Transverse colon (tissue), 4 donors: Measurements from ENCODE around the gene ATP8A1. TPM values are rescaled to one million over a fixed set of nuclear protein-coding genes. Genes with fewer than 3 reads are reported as not detected.

Experiments
- DNase-seq: peaks from one replicate; pipeline ENCODE4 v3.0.0-alpha.2; 2019
- H3K27ac ChIP-seq, 4 donors: fragments of 200-600 bp; sonication (generic); 2 replicates each; pipeline ENCODE4 v1.5.1; 2016 to 2018; ENCODE audit warnings: inconsistent platforms in 4 of 4
- H3K27me3 ChIP-seq: fragments of 200-600 bp; sonication (generic); 2 replicates; pipeline ENCODE4 v1.5.1; 2017; ENCODE audit warnings: inconsistent platforms
- H3K36me3 ChIP-seq, 4 donors: fragments of 200-600 bp; sonication (generic); 2 replicates each; pipeline ENCODE4 v1.5.1; 2017 to 2019; ENCODE audit warnings: inconsistent platforms in 4 of 4
- H3K4me1 ChIP-seq, 4 donors: fragments of 200-600 bp; sonication (generic); 2 replicates each; pipeline ENCODE4 v1.5.1; 2017 to 2020; ENCODE audit warnings: inconsistent platforms in 4 of 4
- H3K4me3 ChIP-seq, 4 donors: fragments of 200-600 bp; sonication (generic); 1 replicate in 1 of 4; 2 replicates in 3 of 4; pipeline versions ENCODE4 v1.5.1 to v1.6.1; 2017 to 2019; ENCODE audit warnings: inconsistent platforms in 4 of 4
- H3K9me3 ChIP-seq, 2 donors: fragments of 200-600 bp; sonication (generic); 2 replicates each; pipeline ENCODE4 v1.5.1; 2017 to 2019; ENCODE audit warnings: inconsistent platforms in 2 of 2
- CTCF ChIP-seq, 5 experiments: fragments of 200-600 bp in 3 of 5; fragments of 450-650 bp in 2 of 5; sonication (generic) in 3 of 5; IDR thresholded peaks; 1 replicate in 2 of 5; 2 replicates in 3 of 5; pipeline ENCODE4 v1.5.1; 2016 to 2017; ENCODE audit warnings: antibody characterized with exemption in 5 of 5, inconsistent platforms in 3 of 5, mild to moderate bottlenecking in 2 of 5, moderate library complexity in 1 of 5
- EP300 ChIP-seq: sonication (generic); formaldehyde crosslinking; IDR thresholded peaks from one replicate; pipeline ENCODE4 v1.6.1; 2017; ENCODE audit warnings: antibody characterized with exemption, low read depth
- POLR2A ChIP-seq: fragments of 450-650 bp; IDR thresholded peaks from one replicate; pipeline ENCODE4 v1.6.1; 2016; ENCODE audit warnings: antibody characterized with exemption, mild to moderate bottlenecking, moderate library complexity
- POLR2AphosphoS5 ChIP-seq, 3 donors: sonication (generic); formaldehyde crosslinking; IDR thresholded peaks; one replicate each; pipeline ENCODE4 v1.6.1; 2016; ENCODE audit warnings: antibody characterized with exemption in 3 of 3
- WGBS, 2 donors: methylation state at CpG; one replicate each; pipeline ENCODE4 v1.1.5; 2018; ENCODE audit warnings: low coverage in 1 of 2; 5-methylcytosine and 5-hydroxymethylcytosine counted together
- in situ Hi-C, 4 donors: fragments of 200-750 bp; cut with MboI; loops; one replicate each; pipeline versions ENCODE4 v1.15.0 to v1.15.1; 2017; ENCODE audit warnings: low sequenced_read_pairs in 3 of 4, low pct_ligation_motif_present in 1 of 4, low pct_unique_long_range_greater_than_20kb in 1 of 4
- intact Hi-C: fragments of 100-400 bp; cut with DNase I; formaldehyde crosslinking; loops from one replicate; pipeline ENCODE4 v1.15.1; 2023; ENCODE audit warnings: low total_unique reads
- total RNA-seq, 4 donors: library from RNA; depleted of rRNA; stranded (reverse); fragments of >200 nt; gene quantifications; one replicate each; pipeline ENCODE4 v1.1.0, GENCODE V29; 2016

ATP8A1 gene
- total RNA-seq, 4 donors from 2014 or later, result 72.2 to 255 (median 166) TPM

GRCh38 chr4:42460043-42460442 lies 196.9 kb downstream of the ATP8A1 start:
- Histone ChIP-seq H3K27ac (no peak overlapping the region), H3K36me3 (peaks cover 0 to 13% (median 0%) of the 10 kb centered on the region in 4 donors), H3K4me1 (no peaks in the 10 kb centered on the region), H3K4me3 (no peak overlapping the region), H3K27me3 (no peaks in the 10 kb centered on the region), H3K9me3 (no peaks in the 10 kb centered on the region)
- in situ Hi-C loops (no loop called here), intact Hi-C loops (no loop called here)
- TF ChIP-seq POLR2A (no peak), EP300 (no peak), POLR2AphosphoS5 (IDR thresholded peaks at IDR 0.05) (no peak), CTCF (IDR thresholded peaks at IDR 0.05) (no peak)
- DNase-seq, result no peak
- WGBS, 2 donors, result 59 to 68% methylated on average over 2 to 4 of the region's 4 CpGs

GRCh38 chr4:42458657-42459056 lies 198.2 kb downstream of the ATP8A1 start:
- Histone ChIP-seq H3K9me3 (no peaks in the 10 kb centered on the region), H3K4me1 (no peaks in the 10 kb centered on the region), H3K27ac (no peak overlapping the region), H3K27me3 (no peaks in the 10 kb centered on the region), H3K4me3 (no peak overlapping the region), H3K36me3 (peaks cover 0 to 8% (median 0%) of the 10 kb centered on the region in 4 donors)
- TF ChIP-seq EP300 (no peak), POLR2AphosphoS5 (IDR thresholded peaks at IDR 0.05) (no peak), CTCF (IDR thresholded peaks at IDR 0.05) (no peak)
- intact Hi-C loops, result no loop called here
- whole genome bisulfite sequencing, 2 donors, result 56 to 87% methylated on average over 3 of the region's 3 CpGs
- no peak for DNase-seq
- in situ Hi-C loops, result no loop called here

GRCh38 chr4:42454755-42455420 lies 202.0 kb downstream of the ATP8A1 start:
- in situ Hi-C loops (no loop called here), intact Hi-C loops (no loop called here)
- Histone ChIP-seq H3K4me1 (no peaks in the 10 kb centered on the region), H3K4me3 (no peak overlapping the region), H3K27ac (no peak overlapping the region), H3K36me3 (peaks cover 0 to 9% (median 0%) of the 10 kb centered on the region in 4 donors), H3K9me3 (no peaks in the 10 kb centered on the region), H3K27me3 (no peaks in the 10 kb centered on the region)
- no peak for DNase-seq
- WGBS, 2 donors, result 74 to 87% methylated on average over 2 of the region's 2 CpGs
- TF ChIP-seq CTCF (IDR thresholded peaks at IDR 0.05), result no peak
- no peak for TF ChIP-seq EP300
- TF ChIP-seq POLR2AphosphoS5 (IDR thresholded peaks at IDR 0.05), result no peak
- TF ChIP-seq POLR2A, result no peak

GRCh38 chr4:42453612-42454011 lies 203.3 kb downstream of the ATP8A1 start:
- Histone ChIP-seq H3K27me3 (no peaks in the 10 kb centered on the region), H3K4me3 (no peak overlapping the region), H3K27ac (no peak overlapping the region), H3K36me3 (peaks cover 0 to 9% (median 0%) of the 10 kb centered on the region in 4 donors), H3K9me3 (no peaks in the 10 kb centered on the region), H3K4me1 (no peaks in the 10 kb centered on the region)
- DNase-seq, result no peak
- 77% methylated on average over 1 of the region's 1 CpG; no CpG with 5 or more reads in 1 of the 2 donors for WGBS, 2 donors
- TF ChIP-seq POLR2A (no peak), CTCF (IDR thresholded peaks at IDR 0.05) (no peak), POLR2AphosphoS5 (IDR thresholded peaks at IDR 0.05) (no peak), EP300 (no peak)
- intact Hi-C loops, result no loop called here
- in situ Hi-C loops, result no loop called here
